ENCODE data around the gene SFXN5. TPM values are rescaled to one million over a fixed set of nuclear protein-coding genes. Genes with fewer than 3 reads are reported as not detected.

SFXN5 gene
- total RNA-seq, 3 donors from 2014 or later (not counting 1 experiment from before 2014, with no cell fraction given): 15.3 to 22.3 (median 19.8) TPM

GRCh38 chr2:73004466-73004865, 67.0 kb downstream of the SFXN5 start:
- Histone ChIP-seq H3K4me3 (ENCODE audit: low read length) (no peak overlapping the region), H3K4me1 (ENCODE audit: control insufficient read depth, insufficient read depth, low read length) (no peaks in the 10 kb centered on the region), H3K27me3 (ENCODE audit: control insufficient read depth, insufficient read depth, low read length) (no peaks in the 10 kb centered on the region), H3K9me3 (ENCODE audit: control insufficient read depth, insufficient read depth, low read length) (no peaks in the 10 kb centered on the region), H3K36me3 (ENCODE audit: control insufficient read depth, insufficient read depth, low read length) (no peaks in the 10 kb centered on the region), H3K27ac (ENCODE audit: low read length) (no peak overlapping the region)
- DNase-seq: no peak
- no peaks in the 10 kb centered on the region for H3K9me3 Mint-ChIP-seq
- no peaks in the 10 kb centered on the region for H3K4me1 Mint-ChIP-seq
- ATAC-seq: no peak
- intact Hi-C loops (cut with micrococcal nuclease): no loop called here
- no peak overlapping the region for H3K4me3 Mint-ChIP-seq
- H3K27me3 Mint-ChIP-seq (ENCODE audit: low read depth in 2 of 2): no peaks in the 10 kb centered on the region
- no peak overlapping the region for H3K27ac Mint-ChIP-seq
- H3K36me3 Mint-ChIP-seq: no peaks in the 10 kb centered on the region
- 92% methylated on average over 12 of the region's 12 CpGs for WGBS (ENCODE audit: insufficient coverage)
- TF ChIP-seq CTCF (IDR thresholded peaks at IDR 0.05): no peak

- Histone ChIP-seq H3K9me3 (ENCODE audit: control insufficient read depth, insufficient read depth, low read length) (no peaks in the 10 kb centered on the region), H3K4me1 (ENCODE audit: control insufficient read depth, insufficient read depth, low read length) (no peaks in the 10 kb centered on the region), H3K27me3 (ENCODE audit: control insufficient read depth, insufficient read depth, low read length) (no peaks in the 10 kb centered on the region), H3K4me3 (ENCODE audit: low read length) (no peak overlapping the region), H3K27ac (ENCODE audit: low read length) (no peak overlapping the region), H3K36me3 (ENCODE audit: control insufficient read depth, insufficient read depth, low read length) (no peaks in the 10 kb centered on the region)
- WGBS (ENCODE audit: insufficient coverage): 91% methylated on average over 8 of the region's 8 CpGs
- H3K27me3 Mint-ChIP-seq (ENCODE audit: low read depth in 2 of 2): no peaks in the 10 kb centered on the region
- TF ChIP-seq CTCF (IDR thresholded peaks at IDR 0.05): no peak
- no peaks in the 10 kb centered on the region for H3K4me1 Mint-ChIP-seq
- intact Hi-C loops (cut with micrococcal nuclease): no loop called here
- no peak overlapping the region for H3K27ac Mint-ChIP-seq
- no peaks in the 10 kb centered on the region for H3K36me3 Mint-ChIP-seq
- no peak for DNase-seq
- ATAC-seq: no peak
- no peaks in the 10 kb centered on the region for H3K9me3 Mint-ChIP-seq
- H3K4me3 Mint-ChIP-seq: no peak overlapping the region
Measured at GRCh38 chr2:73003027-73003426, 68.5 kb downstream of the SFXN5 start.

- no peaks in the 10 kb centered on the region for H3K36me3 ChIP-seq (ENCODE audit: control insufficient read depth, insufficient read depth, low read length)
- H3K4me3 ChIP-seq (ENCODE audit: low read length): no peak overlapping the region
- Mint-ChIP-seq H3K36me3 (no peaks in the 10 kb centered on the region), H3K9me3 (no peaks in the 10 kb centered on the region), H3K4me3 (no peak overlapping the region), H3K27me3 (ENCODE audit: low read depth in 2 of 2) (no peaks in the 10 kb centered on the region), H3K4me1 (no peaks in the 10 kb centered on the region), H3K27ac (no peak overlapping the region)
- ATAC-seq: no peak
- WGBS (ENCODE audit: insufficient coverage): 86% methylated on average over 6 of the region's 6 CpGs
- H3K27me3 ChIP-seq (ENCODE audit: control insufficient read depth, insufficient read depth, low read length): no peaks in the 10 kb centered on the region
- H3K4me1 ChIP-seq (ENCODE audit: control insufficient read depth, insufficient read depth, low read length): no peaks in the 10 kb centered on the region
- no peak for TF ChIP-seq CTCF (IDR thresholded peaks at IDR 0.05)
- H3K9me3 ChIP-seq (ENCODE audit: control insufficient read depth, insufficient read depth, low read length): no peaks in the 10 kb centered on the region
- H3K27ac ChIP-seq (ENCODE audit: low read length): no peak overlapping the region
- DNase-seq: no peak
- intact Hi-C loops (cut with micrococcal nuclease): no loop called here
Measured at GRCh38 chr2:73000808-73001570, 70.5 kb downstream of the SFXN5 start.
